Activated CD4-positive, alpha-beta memory T cell treated with anti-CD3 and anti-CD28 coated beads, Interleukin-2, amount 10 ng/mL, durations not matched to agents 7 days and 5 days (primary cell): ENCODE results near the gene RGS14. TPM values are rescaled to one million over a fixed set of nuclear protein-coding genes. Genes with fewer than 3 reads are reported as not detected.
"Not testable (repeated sequence)": the region's sequence is repeated elsewhere in the genome, so short reads cannot be mapped to it uniquely, and the experiment has no call there.

Source experiments
- CTCF ChIA-PET: fragments of 350-600 bp; sonication (Branson Sonifier 250); formaldehyde crosslinking; loops from one replicate; lab custom pipeline; 2021; ENCODE audit warnings: antibody characterized with exemption, inconsistent platforms; lab: Charles Lee
- POLR2A ChIA-PET: fragments of 350-600 bp; sonication (Branson Sonifier 250); formaldehyde crosslinking; loops from one replicate; lab custom pipeline; 2021; ENCODE audit warnings: antibody characterized with exemption; lab: Charles Lee
- DNase-seq: peaks from one replicate; pipeline ENCODE4 v3.0.0-alpha.2; 2020
- H3K27ac Mint-ChIP-seq: one replicate; pipeline ENCODE4 v1.8.0; 2021; ENCODE audit warnings: mild to moderate bottlenecking, mixed read lengths
- H3K27me3 Mint-ChIP-seq: one replicate; pipeline ENCODE4 v1.8.0; 2021; ENCODE audit warnings: mixed read lengths
- H3K36me3 Mint-ChIP-seq: one replicate; pipeline ENCODE4 v1.8.0; 2021; ENCODE audit warnings: low read depth, mixed read lengths
- H3K4me1 Mint-ChIP-seq: one replicate; pipeline ENCODE4 v1.8.0; 2021; ENCODE audit warnings: mixed read lengths
- H3K4me3 Mint-ChIP-seq: one replicate; pipeline ENCODE4 v1.8.0; 2021; ENCODE audit warnings: mild to moderate bottlenecking, mixed read lengths
- H3K9me3 Mint-ChIP-seq: one replicate; pipeline ENCODE4 v1.8.0; 2021; ENCODE audit warnings: mixed read lengths
- total RNA-seq, 2 experiments: library from RNA; stranded (reverse); gene quantifications; one replicate each; pipeline ENCODE4 v1.2.3, GENCODE V29; 2021

RGS14 gene
- total RNA-seq, 2 experiments from 2014 or later, result 103 to 107 TPM

DNA sequence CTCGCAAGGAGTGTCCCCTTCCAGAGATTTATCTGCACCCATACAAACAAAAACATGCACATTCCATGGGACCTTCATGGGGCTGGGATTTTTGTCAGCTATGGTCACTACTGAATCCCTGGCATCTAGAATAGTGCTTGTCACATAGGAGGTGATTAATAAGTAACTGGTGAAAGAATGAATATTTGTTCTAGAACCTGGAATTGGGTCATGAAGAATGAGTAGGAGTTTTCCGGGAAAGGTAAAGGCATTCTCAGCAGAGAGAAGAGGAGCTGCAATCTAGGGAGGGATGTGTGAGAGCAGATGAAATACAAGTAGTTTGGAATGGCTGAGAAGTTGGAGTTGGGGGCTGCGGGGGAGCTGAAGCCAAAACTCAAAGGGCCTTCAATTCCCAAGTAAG lies 3.5 kb upstream of the RGS14 start:
- Mint-ChIP-seq H3K4me3 (no peak overlapping the region), H3K36me3 (peaks cover 36% of the 10 kb centered on the region), H3K27me3 (no peaks in the 10 kb centered on the region), H3K27ac (no peak overlapping the region), H3K9me3 (peaks cover 18% of the 10 kb centered on the region), H3K4me1 (peaks cover 73% of the 10 kb centered on the region)
- DNase-seq, result no peak
- ChIA-PET CTCF (interaction anchor here (1.6 kb wide), 1 partner anchor 101 kb away, joined by 7 read pairs; no protein-coding TSS in a partner anchor), POLR2A (interaction anchor here (0.7 to 2.0 kb wide), 2 partner anchors 42 to 44 kb away, joined by 4 read pairs; no protein-coding TSS in a partner anchor)

DNA sequence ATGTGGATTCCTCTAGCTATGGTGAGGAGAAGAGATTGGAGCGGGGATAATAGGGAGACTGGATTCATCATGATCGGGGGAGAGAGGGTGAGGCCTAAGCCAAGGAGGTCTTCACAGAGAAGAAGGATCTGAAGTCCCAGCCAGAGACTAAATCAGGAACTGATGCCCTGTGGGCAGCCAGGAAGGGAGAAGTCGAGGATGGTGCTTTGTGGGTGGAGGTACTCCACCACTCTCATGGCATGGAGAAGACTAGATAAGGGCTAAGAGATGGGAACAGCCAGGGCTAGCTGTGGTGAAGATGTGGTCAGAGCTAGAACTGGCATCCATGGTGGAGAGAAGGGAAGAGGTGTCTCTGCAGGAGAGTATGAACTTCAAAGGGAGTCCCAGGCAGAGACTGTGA lies 3.0 kb upstream of the RGS14 start:
- DNase-seq, result no peak
- H3K9me3 Mint-ChIP-seq, result peaks cover 18% of the 10 kb centered on the region
- peaks cover 73% of the 10 kb centered on the region for H3K4me1 Mint-ChIP-seq
- POLR2A ChIA-PET, result interaction anchor here (0.7 to 8.7 kb wide), 4 partner anchors 15 to 45 kb away, joined by 3 to 62 read pairs (median 4); no protein-coding TSS in a partner anchor
- H3K36me3 Mint-ChIP-seq, result peaks cover 36% of the 10 kb centered on the region
- H3K27me3 Mint-ChIP-seq, result no peaks in the 10 kb centered on the region
- CTCF ChIA-PET, result interaction anchor here (1.0 to 2.5 kb wide), 5 partner anchors 14 to 100 kb away, joined by 3 to 11 read pairs (median 7); no protein-coding TSS in a partner anchor
- no peak overlapping the region for H3K4me3 Mint-ChIP-seq
- no peak overlapping the region for H3K27ac Mint-ChIP-seq

DNA sequence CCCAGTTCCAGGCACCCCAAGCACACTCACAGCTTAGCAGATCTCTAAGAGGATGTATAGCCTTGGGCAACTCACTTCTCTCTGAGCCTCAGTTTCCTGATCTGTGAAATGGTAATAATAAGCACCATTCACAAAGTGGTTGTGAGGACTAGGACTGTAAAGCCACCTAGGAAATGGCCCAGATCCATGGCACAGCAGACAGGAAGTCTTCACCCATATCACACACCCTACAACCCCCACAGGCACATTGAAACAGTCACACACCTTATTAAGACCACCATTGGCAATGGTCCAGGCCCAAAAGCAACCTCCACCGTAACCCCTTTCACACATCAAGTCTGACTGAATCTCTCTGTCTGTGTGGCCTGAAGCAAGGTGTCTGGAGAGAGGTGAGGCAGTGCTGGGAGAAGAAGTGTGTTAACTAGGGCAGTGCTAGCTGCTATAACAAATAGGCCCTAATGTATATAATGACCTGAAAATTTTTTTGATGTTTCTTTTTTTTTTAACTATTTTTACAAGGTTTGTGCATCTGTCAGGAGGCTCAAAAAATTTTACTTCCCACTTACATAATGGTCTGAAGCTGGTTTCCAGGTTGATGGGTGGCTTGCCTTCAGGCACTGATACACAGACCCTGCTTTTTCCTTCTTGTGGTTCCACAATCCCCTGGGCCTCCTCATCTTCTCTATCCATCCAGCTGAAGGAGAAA lies 2.4 kb upstream of the RGS14 start:
- H3K27me3 Mint-ChIP-seq, result no peaks in the 10 kb centered on the region

DNA sequence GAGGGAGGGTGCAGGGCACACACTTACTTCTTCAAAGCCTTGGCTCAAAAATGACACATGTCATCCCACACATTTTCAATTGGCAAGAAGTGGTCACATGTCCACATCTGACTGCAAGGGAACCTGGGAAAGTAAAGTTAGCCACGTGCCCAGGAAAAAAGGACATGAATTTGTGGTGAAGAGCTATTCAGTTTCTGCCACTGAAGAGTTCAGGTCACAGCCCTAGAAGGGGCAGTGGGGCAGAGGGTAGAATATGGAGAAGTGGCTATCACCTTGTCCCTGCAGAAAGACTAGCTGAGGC lies 1.9 kb upstream of the RGS14 start:
- no peak for DNase-seq
- H3K9me3 Mint-ChIP-seq, result peaks cover 18% of the 10 kb centered on the region
- peaks cover 39% of the 10 kb centered on the region for H3K36me3 Mint-ChIP-seq
- ChIA-PET CTCF (interaction anchor here (0.7 to 2.5 kb wide), 7 partner anchors 13 to 47 kb away, joined by 3 to 11 read pairs (median 5); no protein-coding TSS in a partner anchor), POLR2A (interaction anchor here (0.8 to 8.7 kb wide), 8 partner anchors 16 to 70 kb away, joined by 3 to 62 read pairs (median 4); partner anchors contain the start of gene MXD3)
- H3K27ac Mint-ChIP-seq, result no peak overlapping the region
- peaks cover 71% of the 10 kb centered on the region for H3K4me1 Mint-ChIP-seq
- no peaks in the 10 kb centered on the region for H3K27me3 Mint-ChIP-seq
- no peak overlapping the region for H3K4me3 Mint-ChIP-seq

More for the DNA sequence above, 2.4 kb upstream of the RGS14 start:
- peaks cover 73% of the 10 kb centered on the region for H3K4me1 Mint-ChIP-seq
- DNase-seq, result no peak
- ChIA-PET CTCF (interaction anchor here (0.7 to 2.5 kb wide), 8 partner anchors 14 to 100 kb away, joined by 3 to 11 read pairs (median 6); no protein-coding TSS in a partner anchor), POLR2A (interaction anchor here (0.7 to 8.7 kb wide), 8 partner anchors 16 to 71 kb away, joined by 3 to 62 read pairs (median 4); no protein-coding TSS in a partner anchor)
- peaks cover 18% of the 10 kb centered on the region for H3K9me3 Mint-ChIP-seq
- no peak overlapping the region for H3K4me3 Mint-ChIP-seq
- H3K27ac Mint-ChIP-seq, result no peak overlapping the region
- peaks cover 39% of the 10 kb centered on the region for H3K36me3 Mint-ChIP-seq

DNA sequence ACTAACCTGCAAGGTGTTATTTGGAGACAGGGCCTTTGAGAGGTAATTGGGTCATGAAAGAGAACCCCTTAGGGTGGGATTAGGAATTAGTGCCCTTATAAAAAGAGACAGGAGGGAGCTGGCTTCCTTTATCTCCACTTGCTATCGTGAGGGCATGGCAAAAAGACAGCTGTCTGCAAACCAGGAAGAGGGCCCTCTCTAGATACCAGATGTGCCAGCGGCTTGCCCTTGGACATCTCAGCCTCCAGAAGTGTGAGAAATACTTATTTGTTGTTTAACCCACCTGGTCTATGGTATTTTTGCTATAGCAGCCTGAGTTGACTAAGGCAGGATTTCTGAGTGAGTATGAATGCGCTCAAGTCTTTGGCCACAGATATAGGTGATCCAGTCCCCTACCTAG lies 978 bp upstream of the RGS14 start:
- Mint-ChIP-seq H3K9me3 (peaks cover 18% of the 10 kb centered on the region), H3K27me3 (no peaks in the 10 kb centered on the region), H3K27ac (peak overlapping the region; percentile 60), H3K36me3 (peaks cover 41% of the 10 kb centered on the region), H3K4me3 (peak overlapping the region; percentile 95), H3K4me1 (peaks cover 78% of the 10 kb centered on the region)
- no peak for DNase-seq
- ChIA-PET CTCF (interaction anchor here (1.8 to 2.5 kb wide), 3 partner anchors 12 to 44 kb away, joined by 6 to 11 read pairs (median 8); no protein-coding TSS in a partner anchor), POLR2A (interaction anchor here (1.0 to 8.7 kb wide), 7 partner anchors 10 to 99 kb away, joined by 3 to 62 read pairs (median 4); partner anchors contain the start of gene MXD3)

DNA sequence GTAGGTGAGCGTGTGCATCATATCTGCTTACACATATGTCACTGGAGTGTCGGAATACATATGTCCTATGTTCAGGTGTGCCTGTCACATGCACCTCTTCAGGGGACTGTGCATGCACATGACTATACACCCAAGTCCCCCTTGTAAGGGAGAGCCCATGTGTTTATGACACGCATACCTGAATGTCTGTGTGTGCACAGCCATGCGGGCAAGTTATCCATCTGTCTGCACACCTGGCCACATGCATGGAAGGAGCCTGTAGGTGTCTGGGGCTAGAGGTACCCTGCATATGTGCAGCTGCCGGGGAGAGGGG lies 622 bp upstream of the RGS14 start:
- Mint-ChIP-seq H3K27me3 (no peaks in the 10 kb centered on the region), H3K4me1 (peaks cover 78% of the 10 kb centered on the region), H3K9me3 (peaks cover 18% of the 10 kb centered on the region), H3K36me3 (peaks cover 45% of the 10 kb centered on the region), H3K27ac (peak overlapping the region; percentile 60), H3K4me3 (peak overlapping the region; percentile 95)
- ChIA-PET POLR2A (interaction anchor here (1.3 to 8.7 kb wide), 8 partner anchors 10 to 99 kb away, joined by 4 to 62 read pairs (median 6); partner anchors contain the start of gene MXD3), CTCF (interaction anchor here (0.7 to 2.5 kb wide), 2 partner anchors 12 to 29 kb away, joined by 3 to 11 read pairs; no protein-coding TSS in a partner anchor)
- DNase-seq, result no peak

DNA sequence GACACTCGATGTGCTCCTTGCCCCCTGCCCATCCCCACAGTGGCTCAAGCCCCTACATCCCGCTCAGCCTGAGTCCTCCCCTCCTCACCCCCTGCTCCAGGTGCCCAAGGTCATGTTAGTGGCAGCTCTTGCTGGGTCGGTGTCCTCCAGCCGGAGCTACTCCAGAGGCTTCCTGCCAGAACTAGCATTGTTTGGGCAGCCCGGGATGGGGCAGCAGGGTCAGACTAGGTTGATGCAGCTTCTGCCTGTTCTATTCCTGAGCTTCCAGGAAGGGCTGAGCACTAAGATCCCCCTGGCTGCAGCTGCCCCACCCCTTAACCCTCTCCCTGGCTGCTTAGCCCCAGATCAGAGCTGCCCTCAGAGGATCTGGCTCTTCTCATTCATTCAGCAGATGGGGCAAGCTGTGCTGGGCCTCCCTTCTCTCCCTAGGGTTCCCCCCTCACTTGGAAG lies 671 bp downstream of the RGS14 start:
- H3K36me3 Mint-ChIP-seq, result peaks cover 49% of the 10 kb centered on the region
- peak overlapping the region; percentile 70 for H3K27ac Mint-ChIP-seq
- peaks cover 18% of the 10 kb centered on the region for H3K9me3 Mint-ChIP-seq
- H3K4me3 Mint-ChIP-seq, result peak overlapping the region; percentile 95
- H3K4me1 Mint-ChIP-seq, result peaks cover 82% of the 10 kb centered on the region
- DNase-seq, result no peak
- CTCF ChIA-PET, result interaction anchor here (1.0 to 5.8 kb wide), 7 partner anchors 13 to 144 kb away, joined by 3 to 47 read pairs (median 4); no protein-coding TSS in a partner anchor
- POLR2A ChIA-PET, result interaction anchor here (0.8 to 8.7 kb wide), 12 partner anchors 8 to 97 kb away, joined by 3 to 62 read pairs (median 6); partner anchors contain the start of gene MXD3
- H3K27me3 Mint-ChIP-seq, result no peaks in the 10 kb centered on the region

DNA sequence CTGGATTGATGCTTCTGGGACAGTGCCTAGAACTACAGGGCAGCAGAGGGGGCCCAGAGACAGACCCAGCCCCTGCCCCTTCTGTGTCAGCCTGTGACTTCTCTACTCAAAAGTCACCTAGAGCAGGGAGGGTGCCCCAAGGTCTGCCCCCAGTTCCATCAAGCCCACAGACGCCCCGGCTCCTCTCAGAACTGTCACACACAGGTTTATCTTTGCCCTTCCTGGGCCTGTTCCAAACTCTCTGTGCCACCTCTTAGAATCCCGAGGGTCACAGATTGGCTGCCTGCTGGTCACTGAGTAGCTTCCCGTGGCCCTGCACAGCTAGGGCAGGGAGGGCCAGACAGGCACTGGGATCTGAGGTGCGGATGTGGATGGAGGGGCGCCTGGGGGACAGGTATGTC lies 1.7 kb downstream of the RGS14 start:
- Mint-ChIP-seq H3K27me3 (no peaks in the 10 kb centered on the region), H3K4me3 (peak overlapping the region; percentile 95), H3K9me3 (peaks cover 15% of the 10 kb centered on the region), H3K27ac (peak overlapping the region; percentile 70), H3K4me1 (peaks cover 89% of the 10 kb centered on the region), H3K36me3 (peaks cover 50% of the 10 kb centered on the region)
- ChIA-PET POLR2A (interaction anchor here (1.0 to 8.7 kb wide), 4 partner anchors 12 to 50 kb away, joined by 3 to 62 read pairs (median 6); no protein-coding TSS in a partner anchor), CTCF (interaction anchor here (1.2 to 5.8 kb wide), 5 partner anchors 12 to 47 kb away, joined by 3 to 47 read pairs (median 4); no protein-coding TSS in a partner anchor)
- no peak for DNase-seq

DNA sequence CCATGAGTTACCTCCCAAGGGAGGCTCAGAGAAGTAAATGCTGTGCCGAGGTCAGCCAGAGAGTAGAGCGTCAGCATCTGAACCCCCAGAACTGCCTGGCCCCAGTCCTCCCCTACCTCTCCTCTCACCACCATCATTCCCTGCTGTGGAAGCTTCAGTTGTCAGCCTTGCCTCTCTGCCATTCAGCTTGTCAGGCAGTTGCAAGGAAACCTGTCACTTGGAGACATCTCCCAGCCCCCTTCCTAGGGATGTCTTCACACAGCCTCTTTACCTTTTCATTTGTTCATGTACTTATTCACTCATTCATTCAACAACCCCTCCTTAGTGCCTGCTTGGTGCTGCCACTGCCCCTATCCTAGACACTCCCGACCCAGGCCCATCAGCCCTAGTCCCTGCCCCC lies 2.1 kb downstream of the RGS14 start:
- Mint-ChIP-seq H3K4me3 (peak overlapping the region; percentile 95), H3K36me3 (peaks cover 50% of the 10 kb centered on the region), H3K27ac (no peak overlapping the region), H3K4me1 (peaks cover 89% of the 10 kb centered on the region), H3K27me3 (no peaks in the 10 kb centered on the region), H3K9me3 (peaks cover 11% of the 10 kb centered on the region)
- ChIA-PET POLR2A (interaction anchor here (1.0 to 8.7 kb wide), 4 partner anchors 9 to 50 kb away, joined by 4 to 62 read pairs (median 23); partner anchors contain the start of gene LMAN2), CTCF (interaction anchor here (1.1 to 5.8 kb wide), 6 partner anchors 8 to 47 kb away, joined by 3 to 47 read pairs (median 6); no protein-coding TSS in a partner anchor)
- DNase-seq, result no peak

DNA sequence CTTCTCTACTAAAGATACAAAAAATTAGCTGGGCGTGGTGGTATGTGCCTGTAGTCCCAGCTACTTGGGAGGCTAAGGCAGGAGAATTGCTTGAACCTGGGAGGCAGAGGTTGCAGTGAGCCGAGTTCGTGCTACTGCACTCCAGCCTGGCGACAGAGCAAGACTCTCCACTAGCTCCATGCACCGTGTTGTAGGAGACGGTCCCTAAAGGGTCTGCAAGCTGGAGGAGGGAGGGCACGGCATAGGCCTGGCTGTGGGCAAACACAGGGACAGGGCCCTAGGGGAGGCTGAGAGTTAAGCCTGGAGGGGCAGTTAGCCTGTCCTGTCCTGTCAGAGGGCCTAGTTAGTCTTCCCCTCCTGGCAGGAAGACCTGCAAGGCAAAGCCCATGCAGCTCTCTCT lies 3.0 kb downstream of the RGS14 start:
- peaks cover 46% of the 10 kb centered on the region for H3K36me3 Mint-ChIP-seq
- POLR2A ChIA-PET, result interaction anchor here (1.4 to 8.7 kb wide), 3 partner anchors 10 to 18 kb away, joined by 4 to 62 read pairs (median 37); partner anchors contain the start of gene LMAN2
- H3K4me3 Mint-ChIP-seq, DNase-seq, H3K27me3 Mint-ChIP-seq, H3K27ac Mint-ChIP-seq, H3K9me3 Mint-ChIP-seq: not testable (repeated sequence)
- peaks cover 87% of the 10 kb centered on the region for H3K4me1 Mint-ChIP-seq
- CTCF ChIA-PET, result interaction anchor here (0.8 to 5.8 kb wide), 11 partner anchors 9 to 137 kb away, joined by 3 to 47 read pairs (median 4); partner anchors contain the start of genes LMAN2 and PDLIM7

DNA sequence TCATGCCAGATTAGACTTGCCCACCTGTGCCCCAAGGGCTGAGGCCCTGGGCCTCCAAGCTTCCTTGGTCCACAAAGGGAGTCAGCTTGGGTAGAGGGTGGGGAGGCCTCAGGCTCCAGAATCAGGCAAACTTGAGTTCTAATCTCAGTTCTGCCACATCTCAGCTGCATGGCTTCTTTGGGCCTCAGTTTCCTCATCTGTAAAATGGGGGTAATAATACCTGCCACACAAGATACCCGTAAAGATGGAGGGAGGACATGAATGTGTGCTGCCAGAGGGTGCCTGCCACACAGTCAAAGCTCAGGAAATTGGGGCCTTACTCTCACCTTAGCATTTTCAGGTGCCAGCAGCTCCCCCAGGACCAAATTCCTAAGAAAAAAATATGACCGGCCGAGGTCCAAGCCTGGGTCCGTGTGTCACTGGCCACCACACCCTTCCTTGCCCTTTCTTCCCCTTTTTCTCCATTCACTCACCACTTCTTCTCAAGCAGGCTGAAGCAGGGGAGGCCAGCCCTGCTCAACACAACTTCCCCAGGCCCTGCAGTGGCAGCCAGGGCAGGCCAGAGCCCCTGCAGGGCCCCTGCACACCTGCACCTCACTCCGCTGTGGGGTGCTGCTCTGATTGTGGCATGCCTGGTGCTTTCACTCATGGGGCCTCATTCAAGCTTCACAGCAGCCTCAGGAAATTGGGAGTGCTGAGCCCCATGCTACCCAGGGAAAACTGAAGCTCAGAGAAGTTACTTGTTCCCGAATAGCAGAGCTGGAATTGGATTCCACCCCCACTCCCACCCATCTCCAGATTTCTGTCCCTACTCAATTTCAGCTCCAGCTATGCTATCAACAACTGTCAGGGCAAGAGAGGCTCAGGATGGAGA lies 3.9 kb downstream of the RGS14 start:
- Mint-ChIP-seq H3K27me3 (no peaks in the 10 kb centered on the region), H3K36me3 (peaks cover 52% of the 10 kb centered on the region), H3K9me3 (no peaks in the 10 kb centered on the region), H3K4me3 (peak overlapping the region; percentile 66), H3K4me1 (peaks cover 83% of the 10 kb centered on the region), H3K27ac (peak overlapping the region; percentile 23)
- CTCF ChIA-PET, result interaction anchor here (0.8 to 5.8 kb wide), 12 partner anchors 9 to 136 kb away, joined by 3 to 47 read pairs (median 3); partner anchors contain the start of genes LMAN2 and PDLIM7
- no peak for DNase-seq
- POLR2A ChIA-PET, result interaction anchor here (0.6 to 8.7 kb wide), 6 partner anchors 10 to 49 kb away, joined by 3 to 62 read pairs (median 4); partner anchors contain the start of gene LMAN2
